ENCODE data around the gene UQCRH. TPM values are rescaled to one million over a fixed set of nuclear protein-coding genes. Genes with fewer than 3 reads are reported as not detected.
A peak's percentile ranks its signal among the peaks of the same experiment; 100 is the strongest.

UQCRH gene
- total RNA-seq, 1 experiment from 2014 or later: 460 TPM

DNA sequence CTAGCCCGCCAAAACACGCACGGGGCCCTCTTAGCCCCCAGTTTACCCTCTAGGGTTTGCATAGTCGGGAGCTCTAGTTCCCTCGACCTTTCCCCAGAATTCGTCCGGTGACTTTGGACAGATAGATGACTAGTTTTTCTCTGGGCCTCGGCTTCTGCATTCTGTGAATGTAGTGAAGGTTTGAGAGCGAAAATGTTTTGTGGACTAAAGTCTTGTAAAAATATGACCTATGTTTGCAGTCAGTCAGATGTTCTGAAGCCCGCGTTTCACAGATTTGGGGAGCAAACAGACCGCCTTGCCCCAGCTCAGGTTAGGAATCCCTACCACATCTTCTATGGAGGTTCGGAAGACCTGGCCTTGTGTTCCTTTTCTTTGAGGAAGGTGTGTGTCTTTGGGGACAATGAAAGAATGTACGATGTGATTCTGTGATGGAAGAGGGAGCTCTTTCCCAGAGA, 401 bp downstream of the UQCRH start:
- H3K36me3 Mint-ChIP-seq (ENCODE audit: insufficient read depth, unreplicated experiment): peaks cover 82% of the 10 kb centered on the region
- intact Hi-C loops (cut with micrococcal nuclease; ENCODE audit: unreplicated experiment): loop anchor here (5.0 kb wide), 1 partner anchor 43 kb away; no protein-coding TSS in a partner anchor
- CTCF ChIA-PET: interaction anchor here (0.6 to 2.1 kb wide), 3 partner anchors 24 to 37 kb away, joined by 3 to 13 read pairs (median 8); partner anchors contain the start of gene NSUN4
- peaks cover 31% of the 10 kb centered on the region for H3K4me1 Mint-ChIP-seq (ENCODE audit: low read depth, unreplicated experiment)
- H3K27ac Mint-ChIP-seq (ENCODE audit: unreplicated experiment): peak overlapping the region; percentile 97
- H3K27me3 Mint-ChIP-seq (ENCODE audit: unreplicated experiment): no peaks in the 10 kb centered on the region
- DNase-seq: no peak
- TSS peak; percentile 82 for BruUV-seq (replicated peaks)
- H3K4me3 Mint-ChIP-seq (ENCODE audit: low read depth, unreplicated experiment): peak overlapping the region; percentile 99
- TF ChIP-seq, protein P1, sequence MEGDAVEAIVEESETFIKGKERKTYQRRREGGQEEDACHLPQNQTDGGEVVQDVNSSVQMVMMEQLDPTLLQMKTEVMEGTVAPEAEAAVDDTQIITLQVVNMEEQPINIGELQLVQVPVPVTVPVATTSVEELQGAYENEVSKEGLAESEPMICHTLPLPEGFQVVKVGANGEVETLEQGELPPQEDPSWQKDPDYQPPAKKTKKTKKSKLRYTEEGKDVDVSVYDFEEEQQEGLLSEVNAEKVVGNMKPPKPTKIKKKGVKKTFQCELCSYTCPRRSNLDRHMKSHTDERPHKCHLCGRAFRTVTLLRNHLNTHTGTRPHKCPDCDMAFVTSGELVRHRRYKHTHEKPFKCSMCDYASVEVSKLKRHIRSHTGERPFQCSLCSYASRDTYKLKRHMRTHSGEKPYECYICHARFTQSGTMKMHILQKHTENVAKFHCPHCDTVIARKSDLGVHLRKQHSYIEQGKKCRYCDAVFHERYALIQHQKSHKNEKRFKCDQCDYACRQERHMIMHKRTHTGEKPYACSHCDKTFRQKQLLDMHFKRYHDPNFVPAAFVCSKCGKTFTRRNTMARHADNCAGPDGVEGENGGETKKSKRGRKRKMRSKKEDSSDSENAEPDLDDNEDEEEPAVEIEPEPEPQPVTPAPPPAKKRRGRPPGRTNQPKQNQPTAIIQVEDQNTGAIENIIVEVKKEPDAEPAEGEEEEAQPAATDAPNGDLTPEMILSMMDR (IDR thresholded peaks at IDR 0.05; ENCODE audit: unreplicated experiment): no peak
- no peaks in the 10 kb centered on the region for H3K9me3 Mint-ChIP-seq (ENCODE audit: low read depth, unreplicated experiment)

DNA sequence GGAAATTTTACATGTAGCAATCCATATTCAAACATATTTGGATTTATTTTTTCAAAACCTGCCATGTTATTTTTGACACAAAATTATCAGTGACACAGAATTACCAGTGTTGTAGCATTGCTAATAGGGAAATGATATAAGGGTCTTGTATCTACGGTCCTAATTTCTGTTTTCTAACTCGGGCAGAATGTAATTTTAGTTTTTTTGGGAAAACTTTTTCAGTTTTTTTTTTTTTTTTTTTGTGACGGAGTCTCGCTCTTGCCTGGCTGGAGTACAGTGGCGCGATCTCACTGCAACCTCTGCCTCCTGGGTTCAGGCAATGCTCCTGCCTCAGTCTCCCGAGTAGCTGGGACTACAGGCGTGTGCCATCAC, 2.6 kb downstream of the UQCRH start:
- DNase-seq: no peak
- Mint-ChIP-seq H3K36me3 (ENCODE audit: insufficient read depth, unreplicated experiment) (peaks cover 93% of the 10 kb centered on the region), H3K27ac (ENCODE audit: unreplicated experiment) (no peak overlapping the region), H3K9me3 (ENCODE audit: low read depth, unreplicated experiment) (no peaks in the 10 kb centered on the region), H3K4me3 (ENCODE audit: low read depth, unreplicated experiment) (peak overlapping the region; percentile 99), H3K27me3 (ENCODE audit: unreplicated experiment) (no peaks in the 10 kb centered on the region), H3K4me1 (ENCODE audit: low read depth, unreplicated experiment) (peaks cover 21% of the 10 kb centered on the region)
- TF ChIP-seq, protein P1 (IDR thresholded peaks at IDR 0.05; ENCODE audit: unreplicated experiment): no peak
- CTCF ChIA-PET: no interaction called here
- no TSS peak for BruUV-seq (replicated peaks)
- intact Hi-C loops (cut with micrococcal nuclease; ENCODE audit: unreplicated experiment): no loop called here

DNA sequence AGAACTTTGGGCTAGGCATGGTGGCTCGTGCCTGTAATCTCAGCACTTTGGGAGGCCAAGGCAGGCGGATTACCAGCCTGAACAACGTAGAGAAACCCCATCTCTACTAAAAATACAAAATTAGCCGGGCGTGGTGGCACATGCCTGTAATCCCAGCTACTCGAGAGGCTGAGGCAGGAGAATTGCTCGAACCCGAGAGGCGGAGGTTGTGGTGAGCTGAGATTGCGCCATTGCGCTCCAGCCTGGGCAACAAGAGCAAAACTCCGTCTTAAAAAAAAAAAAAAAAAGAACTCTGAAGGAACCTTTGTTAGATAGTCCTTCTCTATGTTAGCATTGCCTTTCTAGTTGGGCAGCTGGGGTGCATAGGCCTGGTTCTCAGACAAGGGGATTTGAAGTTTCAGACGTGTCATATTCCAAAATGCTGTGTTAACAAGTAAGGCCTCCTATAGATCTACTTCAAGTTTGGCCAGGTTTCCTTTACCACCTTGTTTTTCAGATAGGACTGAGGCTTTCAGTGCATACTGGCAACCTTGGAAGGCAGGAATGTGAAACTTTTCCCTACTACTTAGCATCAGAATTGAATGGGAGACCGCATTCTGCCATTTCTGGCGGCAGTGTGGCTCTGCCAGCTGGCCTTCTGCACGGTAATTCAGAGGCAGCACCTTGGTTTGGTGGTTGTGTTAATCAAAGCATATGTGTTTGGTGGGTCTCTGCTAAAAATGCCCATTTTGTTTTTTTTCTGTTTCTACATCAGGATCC, 6.1 kb downstream of the UQCRH start:
- Mint-ChIP-seq H3K27me3 (ENCODE audit: unreplicated experiment) (no peaks in the 10 kb centered on the region), H3K4me1 (ENCODE audit: low read depth, unreplicated experiment) (peaks cover 16% of the 10 kb centered on the region), H3K9me3 (ENCODE audit: low read depth, unreplicated experiment) (no peaks in the 10 kb centered on the region), H3K36me3 (ENCODE audit: insufficient read depth, unreplicated experiment) (peaks cover 88% of the 10 kb centered on the region), H3K27ac (ENCODE audit: unreplicated experiment) (no peak overlapping the region), H3K4me3 (ENCODE audit: low read depth, unreplicated experiment) (no peak overlapping the region)
- DNase-seq: no peak
- TF ChIP-seq, protein P1 (IDR thresholded peaks at IDR 0.05; ENCODE audit: unreplicated experiment): no peak
- CTCF ChIA-PET: interaction anchor here (0.6 kb wide), 1 partner anchor 74 kb away, joined by 6 read pairs; no protein-coding TSS in a partner anchor
- no TSS peak for BruUV-seq (replicated peaks)
- intact Hi-C loops (cut with micrococcal nuclease; ENCODE audit: unreplicated experiment): no loop called here

DNA sequence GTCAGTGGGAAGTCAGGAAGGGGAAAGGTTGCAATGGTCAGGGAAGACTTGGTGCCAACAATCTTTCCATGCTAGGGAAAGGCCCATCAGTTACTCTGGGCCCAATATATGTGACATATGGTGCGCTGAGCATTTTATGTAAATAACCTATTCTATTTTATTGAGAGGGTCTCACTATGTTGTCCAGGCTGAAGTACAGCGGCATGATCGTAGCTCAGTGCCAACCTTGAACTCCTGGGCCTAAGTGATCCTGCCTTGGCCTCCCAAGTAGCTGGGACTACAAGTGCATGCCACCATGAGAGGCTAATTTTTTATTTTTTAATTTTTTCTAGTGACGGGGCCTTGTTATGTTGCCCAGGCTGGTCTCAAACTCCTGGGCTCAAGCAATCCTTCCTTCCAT, 6.8 kb downstream of the UQCRH start:
- intact Hi-C loops (cut with micrococcal nuclease; ENCODE audit: unreplicated experiment): no loop called here
- H3K9me3 Mint-ChIP-seq (ENCODE audit: low read depth, unreplicated experiment): no peaks in the 10 kb centered on the region
- BruUV-seq (replicated peaks): no TSS peak
- no peaks in the 10 kb centered on the region for H3K27me3 Mint-ChIP-seq (ENCODE audit: unreplicated experiment)
- no peak for DNase-seq
- H3K4me1 Mint-ChIP-seq (ENCODE audit: low read depth, unreplicated experiment): peaks cover 16% of the 10 kb centered on the region
- CTCF ChIA-PET: interaction anchor here (0.7 kb wide), 1 partner anchor 76 kb away, joined by 4 read pairs; no protein-coding TSS in a partner anchor
- TF ChIP-seq, protein P1 (IDR thresholded peaks at IDR 0.05; ENCODE audit: unreplicated experiment): no peak
- H3K36me3 Mint-ChIP-seq (ENCODE audit: insufficient read depth, unreplicated experiment): peaks cover 86% of the 10 kb centered on the region
- no peak overlapping the region for H3K27ac Mint-ChIP-seq (ENCODE audit: unreplicated experiment)
- H3K4me3 Mint-ChIP-seq (ENCODE audit: low read depth, unreplicated experiment): no peak overlapping the region

Measured in Calu3 (cell line).